T-helper 22 cell (primary cell): Measurements from ENCODE around the gene YAE1.

Experiments
- DNase-seq: peaks from one replicate; pipeline ENCODE4 v3.0.0-alpha.2; 2020; ENCODE audit warnings: low read depth

The YAE1 gene

GRCh38 chr7:39554583-39555165 lies 11.5 kb upstream of the YAE1 start:
- DNase-seq = no peak

- no peak for DNase-seq
Measured at GRCh38 chr7:39557222-39557621, 9.0 kb upstream of the YAE1 start.

- no peak for DNase-seq
Measured at GRCh38 chr7:39557911-39558310, 8.3 kb upstream of the YAE1 start.

- DNase-seq = no peak
Measured at GRCh38 chr7:39560408-39560807, 5.8 kb upstream of the YAE1 start.

GRCh38 chr7:39560997-39561396 lies 5.2 kb upstream of the YAE1 start:
- DNase-seq = no peak

- no peak for DNase-seq
Measured at GRCh38 chr7:39565538-39565937, 666 bp upstream of the YAE1 start.

GRCh38 chr7:39567294-39567693 lies 1.1 kb downstream of the YAE1 start:
- no peak for DNase-seq

- no peak for DNase-seq
Measured at GRCh38 chr7:39574673-39575349, 8.6 kb downstream of the YAE1 start.

GRCh38 chr7:39577229-39577874 lies 11.1 kb downstream of the YAE1 start:
- no peak for DNase-seq

- peak; percentile 52 for DNase-seq
Measured at GRCh38 chr7:39580149-39580874, 14.1 kb downstream of the YAE1 start.

GRCh38 chr7:39582536-39582935 lies 16.3 kb downstream of the YAE1 start:
- no peak for DNase-seq

- DNase-seq = no peak
Measured at GRCh38 chr7:39583539-39583938, 17.3 kb downstream of the YAE1 start.

GRCh38 chr7:39587393-39587792 lies 21.2 kb downstream of the YAE1 start:
- DNase-seq = no peak

- DNase-seq = no peak
Measured at GRCh38 chr7:39588416-39588815, 22.2 kb downstream of the YAE1 start.

- DNase-seq = peak; percentile 56
Measured at GRCh38 chr7:39589323-39590111, 23.3 kb downstream of the YAE1 start.

- DNase-seq = no peak
Measured at GRCh38 chr7:39592586-39592985, 26.4 kb downstream of the YAE1 start.

GRCh38 chr7:39594988-39595620 lies 28.9 kb downstream of the YAE1 start:
- DNase-seq = no peak

- DNase-seq = no peak
Measured at GRCh38 chr7:39602351-39602750, 36.1 kb downstream of the YAE1 start.

- DNase-seq = no peak
Measured at GRCh38 chr7:39603924-39604323, 37.7 kb downstream of the YAE1 start.

- no peak for DNase-seq
Measured at GRCh38 chr7:39605087-39605486, 38.9 kb downstream of the YAE1 start.

GRCh38 chr7:39606352-39606751 lies 40.1 kb downstream of the YAE1 start:
- DNase-seq = no peak

GRCh38 chr7:39606941-39607340 lies 40.7 kb downstream of the YAE1 start:
- DNase-seq = no peak
